HUES48 (cell line): Measurements from ENCODE around the gene ARHGEF10L.

ENCODE experiments used
- H3K27ac ChIP-seq: one replicate; pipeline ENCODE4 v1.7.0; 2013; ENCODE audit warnings: low read depth, low read length, inconsistent platforms
- H3K27me3 ChIP-seq: 2 replicates; pipeline ENCODE4 v1.6.1; 2013; ENCODE audit warnings: mild to moderate bottlenecking, low read length; ENCODE audit not compliant: control insufficient read depth, insufficient read depth
- H3K36me3 ChIP-seq: 2 replicates; pipeline ENCODE4 v1.6.1; 2013; ENCODE audit warnings: low read length; ENCODE audit not compliant: control insufficient read depth, insufficient read depth
- H3K4me1 ChIP-seq: 2 replicates; pipeline ENCODE4 v1.6.1; 2013; ENCODE audit warnings: mild to moderate bottlenecking, low read length; ENCODE audit not compliant: control insufficient read depth, insufficient read depth
- H3K4me3 ChIP-seq: 2 replicates; pipeline ENCODE4 v1.5.1; 2013; ENCODE audit warnings: mild to moderate bottlenecking, low read depth, low read length
- H3K9ac ChIP-seq: 2 replicates; pipeline ENCODE4 v1.6.1; 2013; ENCODE audit warnings: mild to moderate bottlenecking, low read depth, low read length, moderate library complexity
- H3K9me3 ChIP-seq: 2 replicates; pipeline ENCODE4 v1.6.1; 2013; ENCODE audit warnings: low read length; ENCODE audit not compliant: control insufficient read depth, insufficient read depth

Gene ARHGEF10L

DNA sequence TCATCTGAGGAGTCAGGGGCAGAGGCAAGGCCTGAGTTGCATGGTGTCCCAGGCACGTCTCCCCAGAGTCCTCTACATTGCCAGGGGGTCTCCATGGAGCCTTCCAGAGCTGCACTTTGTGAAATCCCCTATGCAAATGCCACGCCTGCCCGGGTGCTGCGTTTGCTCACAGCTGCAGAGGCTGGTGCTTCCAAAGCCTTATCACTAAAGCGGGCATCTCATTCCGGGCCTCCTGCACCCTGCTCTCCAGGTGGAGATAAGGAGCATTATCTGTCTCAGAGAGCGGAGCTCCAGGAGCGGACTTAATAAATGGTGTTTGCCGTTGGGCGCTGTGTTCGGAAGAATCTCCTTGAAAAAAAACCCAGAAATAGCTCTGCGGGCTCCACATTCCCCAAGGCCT lies 189.8 kb downstream of the ARHGEF10L start:
- Histone ChIP-seq H3K9ac (no peak overlapping the region), H3K4me1 (no peaks in the 10 kb centered on the region), H3K27me3 (no peaks in the 10 kb centered on the region), H3K36me3 (no peaks in the 10 kb centered on the region), H3K9me3 (no peaks in the 10 kb centered on the region), H3K4me3 (no peak overlapping the region), H3K27ac (no peak overlapping the region)

DNA sequence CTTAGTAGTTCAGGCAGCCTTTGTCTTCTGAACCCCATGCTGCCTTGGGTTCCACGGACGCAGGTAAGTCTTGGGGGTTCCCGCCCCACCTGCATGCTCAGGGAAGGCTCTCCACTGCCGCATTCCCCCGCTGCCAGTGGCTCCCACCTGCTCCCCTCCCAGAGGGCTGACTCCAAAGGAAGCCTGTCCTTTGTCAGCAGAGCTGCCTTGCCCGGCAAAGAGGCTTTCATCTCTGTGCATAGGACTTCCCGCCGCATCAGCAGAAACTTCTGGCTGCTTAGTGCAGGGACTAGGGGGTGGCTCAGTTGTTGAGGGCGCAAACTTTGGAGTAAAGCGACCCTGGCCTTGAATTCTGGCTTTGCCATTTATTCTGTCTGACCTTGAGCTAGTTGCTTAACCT lies 190.4 kb downstream of the ARHGEF10L start:
- Histone ChIP-seq H3K4me3 (no peak overlapping the region), H3K9ac (no peak overlapping the region)

DNA sequence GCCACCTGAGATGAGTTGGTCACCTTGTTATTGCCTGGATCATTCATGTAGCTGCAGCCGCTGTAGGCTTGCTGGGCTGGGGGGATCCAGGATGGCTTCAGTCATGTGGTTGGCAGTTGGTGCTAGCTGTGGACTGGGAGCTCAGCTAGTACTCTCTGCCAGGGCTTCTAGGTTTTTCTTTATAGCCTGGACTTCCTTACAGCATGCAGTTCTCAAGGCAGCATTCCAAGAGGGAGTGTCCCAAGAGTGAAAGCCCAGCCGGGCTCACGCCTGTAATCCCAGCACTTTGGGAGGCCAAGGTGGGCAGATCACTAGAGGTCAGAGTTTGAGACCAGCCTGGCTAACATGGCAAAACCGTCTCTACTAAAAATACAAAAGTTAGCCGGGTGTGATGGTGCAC lies 192.0 kb downstream of the ARHGEF10L start:
- Histone ChIP-seq H3K36me3 (no peaks in the 10 kb centered on the region), H3K9ac (no peak overlapping the region), H3K9me3 (no peaks in the 10 kb centered on the region), H3K4me3 (no peak overlapping the region), H3K27ac (no peak overlapping the region), H3K27me3 (no peaks in the 10 kb centered on the region), H3K4me1 (no peaks in the 10 kb centered on the region; the same call in 1 of the 2 replicates)

More for the DNA sequence above, 190.4 kb downstream of the ARHGEF10L start:
- Histone ChIP-seq H3K9me3 (no peaks in the 10 kb centered on the region), H3K36me3 (no peaks in the 10 kb centered on the region), H3K27ac (no peak overlapping the region), H3K27me3 (no peaks in the 10 kb centered on the region), H3K4me1 (no peaks in the 10 kb centered on the region)

GRCh38 chr1:17732475-17732874 lies 193.0 kb downstream of the ARHGEF10L start:
- Histone ChIP-seq H3K27me3 (no peaks in the 10 kb centered on the region), H3K4me1 (no peaks in the 10 kb centered on the region; the same call in 1 of the 2 replicates), H3K9ac (no peak overlapping the region), H3K36me3 (no peaks in the 10 kb centered on the region), H3K9me3 (no peaks in the 10 kb centered on the region), H3K4me3 (no peak overlapping the region), H3K27ac (no peak overlapping the region)

DNA sequence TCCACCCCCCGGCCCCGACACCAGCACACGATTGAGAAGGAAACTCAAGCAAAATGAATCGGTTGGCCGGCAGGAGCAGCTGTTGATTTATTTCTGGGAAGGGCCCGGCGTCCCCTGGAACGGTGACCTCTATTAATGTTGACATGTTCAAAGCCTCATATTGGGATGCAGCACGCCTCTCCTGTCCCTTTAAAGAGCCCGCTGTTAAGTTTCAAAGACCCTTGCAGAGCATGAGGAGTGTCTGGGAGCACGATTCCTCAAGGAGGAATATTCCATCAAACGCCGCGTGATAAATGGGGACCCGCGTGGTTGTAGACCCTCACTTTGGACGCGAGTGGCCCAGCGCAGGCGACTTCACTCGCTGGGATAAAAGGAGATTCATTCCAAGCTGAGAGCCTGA lies 194.2 kb downstream of the ARHGEF10L start:
- Histone ChIP-seq H3K36me3 (no peaks in the 10 kb centered on the region), H3K4me1 (no peaks in the 10 kb centered on the region; the same call in 1 of the 2 replicates), H3K4me3 (no peak overlapping the region), H3K9ac (no peak overlapping the region), H3K9me3 (no peaks in the 10 kb centered on the region), H3K27ac (no peak overlapping the region), H3K27me3 (no peaks in the 10 kb centered on the region)

DNA sequence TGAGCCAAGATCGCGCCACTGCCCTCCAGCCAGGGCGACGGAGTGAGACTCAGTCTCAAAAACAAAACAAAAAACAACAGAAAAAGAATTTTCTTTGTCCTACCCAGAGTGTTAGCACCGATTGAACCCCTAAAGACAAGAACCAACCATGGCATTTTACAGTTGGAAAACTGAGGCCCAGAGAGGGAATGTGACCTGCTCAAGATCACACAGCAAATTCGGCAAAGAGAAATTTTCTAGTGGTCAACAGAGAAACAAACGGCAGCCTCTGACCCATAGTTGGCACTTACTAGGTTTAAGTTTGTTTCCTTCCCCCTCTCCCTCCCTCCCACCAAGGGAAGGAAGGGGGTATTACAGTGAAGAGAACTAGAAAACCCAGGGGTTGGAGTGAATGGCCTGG lies 195.1 kb downstream of the ARHGEF10L start:
- Histone ChIP-seq H3K9me3 (no peaks in the 10 kb centered on the region), H3K9ac (no peak overlapping the region), H3K4me1 (no peaks in the 10 kb centered on the region; the same call in 1 of the 2 replicates), H3K4me3 (no peak overlapping the region), H3K27me3 (no peaks in the 10 kb centered on the region), H3K27ac (no peak overlapping the region), H3K36me3 (no peaks in the 10 kb centered on the region)

GRCh38 chr1:17735348-17735747 lies 195.8 kb downstream of the ARHGEF10L start:
- no peak overlapping the region for H3K4me3 ChIP-seq
- H3K27me3 ChIP-seq = no peaks in the 10 kb centered on the region
- H3K27ac ChIP-seq = no peak overlapping the region
- H3K9ac ChIP-seq = no peak overlapping the region
- no peaks in the 10 kb centered on the region for H3K9me3 ChIP-seq
- no peaks in the 10 kb centered on the region for H3K36me3 ChIP-seq
- no peaks in the 10 kb centered on the region; the same call in 1 of the 2 replicates for H3K4me1 ChIP-seq

- Histone ChIP-seq H3K4me1 (no peaks in the 10 kb centered on the region; the same call in 1 of the 2 replicates), H3K27ac (no peak overlapping the region)
Observed at GRCh38 chr1:17735793-17736192, 196.3 kb downstream of the ARHGEF10L start.

GRCh38 chr1:17736625-17737024 lies 197.1 kb downstream of the ARHGEF10L start:
- H3K9ac ChIP-seq = no peak overlapping the region
- no peaks in the 10 kb centered on the region for H3K36me3 ChIP-seq
- H3K4me1 ChIP-seq = no peaks in the 10 kb centered on the region; the same call in 1 of the 2 replicates
- H3K27me3 ChIP-seq = no peaks in the 10 kb centered on the region
- H3K9me3 ChIP-seq = no peaks in the 10 kb centered on the region
- no peak overlapping the region for H3K27ac ChIP-seq
- H3K4me3 ChIP-seq = no peak overlapping the region

More at GRCh38 chr1:17735793-17736192, 196.3 kb downstream of the ARHGEF10L start:
- H3K36me3 ChIP-seq = no peaks in the 10 kb centered on the region
- H3K4me3 ChIP-seq = no peak overlapping the region
- H3K9ac ChIP-seq = no peak overlapping the region
- no peaks in the 10 kb centered on the region for H3K27me3 ChIP-seq
- no peaks in the 10 kb centered on the region for H3K9me3 ChIP-seq

DNA sequence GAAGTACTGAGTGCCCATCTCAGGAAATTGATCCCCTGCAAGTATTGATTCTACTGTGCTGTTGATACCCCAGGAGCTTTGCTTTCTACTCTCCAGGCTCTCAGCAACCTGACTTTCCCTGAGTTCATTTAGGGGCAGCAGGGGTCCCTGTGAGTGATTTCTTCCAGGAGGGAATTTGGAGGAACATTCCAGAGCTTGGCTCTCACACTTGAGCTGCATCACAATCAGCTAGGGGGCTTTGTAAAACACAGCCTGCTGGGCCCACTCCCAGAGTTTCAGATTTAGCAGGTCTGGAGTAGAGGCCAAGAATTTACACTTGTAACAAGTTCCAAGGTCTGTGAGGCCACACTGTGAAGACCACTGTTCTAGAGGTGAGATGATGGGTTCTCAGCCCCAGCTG lies 199.6 kb downstream of the ARHGEF10L start:
- Histone ChIP-seq H3K27ac (peak overlapping the region; percentile 70), H3K36me3 (no peaks in the 10 kb centered on the region), H3K9me3 (no peaks in the 10 kb centered on the region), H3K27me3 (no peaks in the 10 kb centered on the region), H3K9ac (no peak overlapping the region), H3K4me1 (no peaks in the 10 kb centered on the region; the same call in 1 of the 2 replicates), H3K4me3 (no peak overlapping the region)

DNA sequence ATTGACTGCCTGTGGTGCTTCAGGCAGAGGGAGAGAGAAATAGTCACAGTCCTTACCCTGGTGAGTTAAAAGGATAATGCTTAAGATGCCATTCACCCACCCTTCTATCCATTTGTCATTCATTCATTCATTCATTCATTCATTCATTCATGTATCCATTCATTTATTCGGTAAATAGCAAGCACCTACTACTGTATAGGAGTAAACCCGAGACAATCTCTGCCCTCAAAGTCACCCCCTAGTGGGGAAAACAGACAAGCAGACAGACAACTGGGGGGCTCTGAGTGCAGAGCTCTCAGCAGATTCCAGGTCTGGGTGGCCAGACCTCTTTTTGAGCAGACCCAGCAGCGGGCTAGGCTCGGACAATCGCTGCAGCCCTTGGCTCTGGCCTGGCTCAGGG lies 201.6 kb downstream of the ARHGEF10L start:
- Histone ChIP-seq H3K27ac (no peak overlapping the region), H3K36me3 (no peaks in the 10 kb centered on the region), H3K9ac (no peak overlapping the region), H3K9me3 (no peaks in the 10 kb centered on the region), H3K27me3 (no peaks in the 10 kb centered on the region), H3K4me1 (no peaks in the 10 kb centered on the region; the same call in 1 of the 2 replicates), H3K4me3 (no peak overlapping the region)

DNA sequence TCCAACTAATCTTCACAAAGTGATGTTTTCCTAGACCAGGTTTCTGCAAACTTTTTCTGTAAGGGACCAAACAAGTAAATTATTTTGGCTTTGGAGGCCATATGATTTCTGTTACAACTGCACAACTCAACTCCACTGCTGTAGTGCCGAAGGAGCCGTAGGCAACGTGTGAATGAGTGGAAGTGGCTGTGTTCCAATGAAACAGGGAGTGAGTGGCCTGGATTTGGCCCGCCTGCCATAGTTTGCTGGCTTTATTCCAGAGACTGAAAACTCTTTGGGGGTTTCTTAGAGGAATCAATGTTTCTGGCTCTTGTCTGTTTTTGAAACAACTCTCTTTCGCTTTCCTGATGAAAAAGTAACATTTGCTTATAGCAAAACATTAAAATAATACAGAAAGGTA lies 203.1 kb downstream of the ARHGEF10L start:
- H3K4me1 ChIP-seq = no peaks in the 10 kb centered on the region
- no peak overlapping the region for H3K27ac ChIP-seq
- no peaks in the 10 kb centered on the region for H3K27me3 ChIP-seq
- H3K9me3 ChIP-seq = no peaks in the 10 kb centered on the region
- no peaks in the 10 kb centered on the region for H3K36me3 ChIP-seq
- no peak overlapping the region for H3K9ac ChIP-seq
- no peak overlapping the region for H3K4me3 ChIP-seq
